Kidney (tissue), 14 donors: ENCODE results near the gene CUL3. TPM values are rescaled to one million over a fixed set of nuclear protein-coding genes. Genes with fewer than 3 reads are reported as not detected.

Source experiments
- DNase-seq, 5 donors: peaks; one replicate each; pipeline ENCODE4 v3.0.0-alpha.2; 2013 to 2020
- FAIRE-seq: peaks from 2 replicates; lab custom pipeline; 2012; peaks lifted over from hg19 to GRCh38; lab: Jason Lieb, UNC
- H3K27ac ChIP-seq, 2 donors: one replicate each; pipeline ENCODE4 v1.7.0; 2013; ENCODE audit warnings: low read depth in 2 of 2, low read length in 2 of 2, inconsistent platforms in 1 of 2
- H3K27me3 ChIP-seq: one replicate; pipeline ENCODE4 v1.7.1; 2013; ENCODE audit warnings: low read length, inconsistent platforms; ENCODE audit not compliant: control insufficient read depth, insufficient read depth
- H3K36me3 ChIP-seq, 3 donors: one replicate each; pipeline versions ENCODE4 v1.7.0 to v1.7.1; 2013; ENCODE audit warnings: low read length in 3 of 3, control low read depth in 1 of 3, inconsistent platforms in 1 of 3; ENCODE audit not compliant: insufficient read depth in 3 of 3, control insufficient read depth in 2 of 3
- H3K4me1 ChIP-seq, 3 donors: one replicate each; pipeline versions ENCODE4 v1.7.0 to v1.7.1; 2013; ENCODE audit warnings: low read length in 3 of 3, inconsistent platforms in 1 of 3, low read depth in 1 of 3; ENCODE audit not compliant: control insufficient read depth in 2 of 3, insufficient read depth in 2 of 3
- H3K4me3 ChIP-seq, 3 donors: one replicate each; pipeline versions ENCODE4 v1.7.0 to v1.8.1; 2013; ENCODE audit warnings: low read length in 3 of 3, control low read depth in 1 of 3, inconsistent platforms in 1 of 3
- H3K9ac ChIP-seq, 3 donors: one replicate each; pipeline versions ENCODE4 v1.7.0 to v1.7.1; 2013; ENCODE audit warnings: low read length in 3 of 3, control low read depth in 1 of 3, inconsistent platforms in 1 of 3
- H3K9me3 ChIP-seq, 3 donors: one replicate each; pipeline versions ENCODE4 v1.7.0 to v1.7.1; 2013; ENCODE audit warnings: low read length in 3 of 3, control low read depth in 1 of 3, inconsistent platforms in 1 of 3; ENCODE audit not compliant: control insufficient read depth in 2 of 3, insufficient read depth in 1 of 3
- CTCF ChIP-seq: IDR thresholded peaks from 3 replicates; pipeline ENCODE4 v1.5.1; 2012; ENCODE audit warnings: mild to moderate bottlenecking, moderate library complexity, borderline replicate concordance; ENCODE audit not compliant: insufficient read depth; ENCODE audit errors: extremely low read depth
- intact Hi-C: fragments of 100-400 bp; cut with DNase I; formaldehyde crosslinking; loops from one replicate; pipeline ENCODE4 v1.11.1; 2022
- polyA plus RNA-seq: library from polyadenylated mRNA; stranded (reverse); fragments of 350-450 nt; fragmentation: Illumina TruSeq; extraction: RNeasy Lipid Tissue Mini Kit (QIAGEN cat#74804); gene quantifications from one replicate; pipeline ENCODE4 v1.2.3, GENCODE V29; 2014; ENCODE audit warnings: low read depth, low replicate concordance; ENCODE audit not compliant: insufficient read depth
- total RNA-seq: library from RNA; stranded (reverse); fragmentation: NEBNext Ultra II Directional; extraction: Animal tissue kit (Norgen Biotek cat#: 25700); gene quantifications from one replicate; pipeline ENCODE4 v1.2.1, GENCODE V29; 2021
- donor health status: control.
- donor health status: control.
- donor health status: control.
- donor health status: control.
- donor health status: control.
- donor health status: DM: yes; HTN: yes; CAD: no.
- donor health status: Normal renal cell carcinoma (clear cell type).

Gene CUL3
- total and polyA plus RNA-seq, 2 donors from 2014 or later, result 78.5 to 81.2 TPM

- no peaks in the 10 kb centered on the region for H3K9me3 ChIP-seq
- H3K4me1 ChIP-seq, result peaks cover 0 to 3% (median 3%) of the 10 kb centered on the region in 3 donors
- no peaks in the 10 kb centered on the region for H3K27me3 ChIP-seq
- no peak overlapping the region for H3K27ac ChIP-seq
- H3K4me3 ChIP-seq, result no peak overlapping the region
- intact Hi-C loops, result no loop called here
- FAIRE-seq, result no peak
- H3K9ac ChIP-seq, result no peak overlapping the region
- H3K36me3 ChIP-seq, result peaks cover 0 to 3% (median 0%) of the 10 kb centered on the region in 3 donors
- DNase-seq, result no peak
- TF ChIP-seq CTCF, result no peak
Measured at GRCh38 chr2:224546926-224547325, 38.2 kb downstream of the CUL3 start.

DNA sequence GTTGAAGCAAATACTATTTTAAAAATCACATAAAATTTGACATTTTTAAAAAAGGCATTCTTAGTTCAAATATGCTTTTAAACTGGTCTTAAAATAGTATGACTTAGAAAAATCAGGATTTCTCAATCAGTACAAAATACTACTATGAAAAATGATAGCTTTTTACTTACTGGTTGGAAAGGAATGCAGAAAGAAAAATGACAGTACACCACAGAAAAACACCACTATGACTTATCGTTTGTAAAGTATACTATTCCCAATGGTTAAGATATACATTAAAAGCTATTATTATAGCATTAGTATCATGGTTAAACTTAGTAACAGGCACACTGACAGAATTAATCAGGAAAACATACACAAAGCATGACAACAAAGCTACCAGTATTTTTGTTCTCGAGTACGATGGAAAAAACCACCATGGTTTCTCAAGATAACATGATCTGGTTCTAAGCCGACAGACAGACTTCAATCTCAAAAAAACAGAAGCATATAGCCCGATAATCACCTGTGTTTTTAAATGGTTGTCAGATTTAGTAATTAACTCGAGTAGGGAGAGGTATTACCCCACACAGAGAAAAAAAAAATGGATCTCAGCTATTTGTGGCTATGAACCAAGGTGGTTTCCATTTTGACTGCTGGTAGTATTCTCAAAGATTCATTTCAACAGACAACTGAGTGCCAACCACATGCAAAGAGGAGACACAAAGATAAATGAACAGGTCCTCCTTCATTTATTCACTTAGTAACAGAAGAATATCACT lies 39.1 kb downstream of the CUL3 start:
- H3K36me3 ChIP-seq, result peaks cover 2 to 3% (median 3%) of the 10 kb centered on the region in 3 donors

DNA sequence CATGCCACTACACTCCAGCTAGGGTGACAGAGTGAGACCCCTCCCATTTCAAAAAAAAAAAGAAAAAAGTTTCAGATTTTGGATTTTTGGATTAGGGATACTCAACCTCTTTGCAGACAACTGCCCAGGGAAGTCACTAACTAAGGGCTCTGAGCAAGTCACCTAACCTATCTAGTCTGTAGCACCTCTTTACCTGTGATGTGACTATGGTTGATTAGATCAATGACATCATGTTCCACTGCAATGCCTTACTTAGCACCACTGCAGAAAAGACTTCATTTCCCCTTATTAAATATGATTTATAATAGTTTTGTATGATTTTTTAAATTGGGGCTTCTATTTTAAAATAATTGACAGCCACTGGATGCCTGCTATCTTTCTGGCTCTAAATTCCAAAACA lies 41.2 kb downstream of the CUL3 start:
- no peak for TF ChIP-seq CTCF
- H3K9ac ChIP-seq, result no peak overlapping the region
- H3K36me3 ChIP-seq, result peaks cover 2 to 3% (median 3%) of the 10 kb centered on the region in 3 donors
- DNase-seq (no peak), FAIRE-seq (no peak)
- H3K27ac ChIP-seq, result no peak overlapping the region
- intact Hi-C loops, result no loop called here
- no peak overlapping the region for H3K4me3 ChIP-seq
- no peaks in the 10 kb centered on the region for H3K27me3 ChIP-seq
- H3K4me1 ChIP-seq, result peaks cover 0 to 3% (median 3%) of the 10 kb centered on the region in 3 donors
- H3K9me3 ChIP-seq, result no peaks in the 10 kb centered on the region

More for the DNA sequence above, 39.1 kb downstream of the CUL3 start:
- intact Hi-C loops, result no loop called here
- Histone ChIP-seq H3K27ac (no peak overlapping the region), H3K4me3 (no peak overlapping the region), H3K27me3 (no peaks in the 10 kb centered on the region), H3K9ac (no peak overlapping the region), H3K4me1 (peaks cover 0 to 3% (median 3%) of the 10 kb centered on the region in 3 donors), H3K9me3 (no peaks in the 10 kb centered on the region)
- TF ChIP-seq CTCF, result no peak
- FAIRE-seq (peak; percentile 78), DNase-seq (no peak)
